ENCODE data around the gene PGK2. TPM values are rescaled to one million over a fixed set of nuclear protein-coding genes. Genes with fewer than 3 reads are reported as not detected.

The PGK2 gene
- total and polyA plus RNA-seq, 2 experiments from 2014 or later = not detected

GRCh38 chr6:49784272-49784671 is 2.8 kb downstream of the PGK2 start:
- no peaks in the 10 kb centered on the region for H3K9me2 ChIP-seq (replicated peaks; ENCODE audit: insufficient read depth)
- no peak overlapping the region for H2AFZ ChIP-seq
- TF ChIP-seq EZH2 (IDR thresholded peaks at IDR 0.05; ENCODE audit: borderline replicate concordance) = no peak
- TF ChIP-seq, protein P1, sequence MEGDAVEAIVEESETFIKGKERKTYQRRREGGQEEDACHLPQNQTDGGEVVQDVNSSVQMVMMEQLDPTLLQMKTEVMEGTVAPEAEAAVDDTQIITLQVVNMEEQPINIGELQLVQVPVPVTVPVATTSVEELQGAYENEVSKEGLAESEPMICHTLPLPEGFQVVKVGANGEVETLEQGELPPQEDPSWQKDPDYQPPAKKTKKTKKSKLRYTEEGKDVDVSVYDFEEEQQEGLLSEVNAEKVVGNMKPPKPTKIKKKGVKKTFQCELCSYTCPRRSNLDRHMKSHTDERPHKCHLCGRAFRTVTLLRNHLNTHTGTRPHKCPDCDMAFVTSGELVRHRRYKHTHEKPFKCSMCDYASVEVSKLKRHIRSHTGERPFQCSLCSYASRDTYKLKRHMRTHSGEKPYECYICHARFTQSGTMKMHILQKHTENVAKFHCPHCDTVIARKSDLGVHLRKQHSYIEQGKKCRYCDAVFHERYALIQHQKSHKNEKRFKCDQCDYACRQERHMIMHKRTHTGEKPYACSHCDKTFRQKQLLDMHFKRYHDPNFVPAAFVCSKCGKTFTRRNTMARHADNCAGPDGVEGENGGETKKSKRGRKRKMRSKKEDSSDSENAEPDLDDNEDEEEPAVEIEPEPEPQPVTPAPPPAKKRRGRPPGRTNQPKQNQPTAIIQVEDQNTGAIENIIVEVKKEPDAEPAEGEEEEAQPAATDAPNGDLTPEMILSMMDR (IDR thresholded peaks at IDR 0.05; ENCODE audit: poor library complexity) = no peak
- no peak for TF ChIP-seq EZH2phosphoT487 (IDR thresholded peaks at IDR 0.05; ENCODE audit: low read depth, severe bottlenecking, unreplicated experiment)
- H3K27ac ChIP-seq = no peak overlapping the region
- H3K9me3 ChIP-seq (ENCODE audit: low read depth) = no peaks in the 10 kb centered on the region
- H3K27me3 ChIP-seq = no peaks in the 10 kb centered on the region
- H3K4me3 ChIP-seq = no peak overlapping the region
- no peaks in the 10 kb centered on the region for H4K20me1 ChIP-seq (ENCODE audit: insufficient read depth, poor library complexity, severe bottlenecking)
- H3K36me3 ChIP-seq (replicated peaks; ENCODE audit: insufficient read depth, low read depth) = no peaks in the 10 kb centered on the region
- no peak for DNase-seq (ENCODE audit: low spot score)
- no peaks in the 10 kb centered on the region for H3K79me2 ChIP-seq
- H3K4me2 ChIP-seq = no peak overlapping the region
- no peaks in the 10 kb centered on the region for H3K4me1 ChIP-seq (ENCODE audit: insufficient read depth)

DNA sequence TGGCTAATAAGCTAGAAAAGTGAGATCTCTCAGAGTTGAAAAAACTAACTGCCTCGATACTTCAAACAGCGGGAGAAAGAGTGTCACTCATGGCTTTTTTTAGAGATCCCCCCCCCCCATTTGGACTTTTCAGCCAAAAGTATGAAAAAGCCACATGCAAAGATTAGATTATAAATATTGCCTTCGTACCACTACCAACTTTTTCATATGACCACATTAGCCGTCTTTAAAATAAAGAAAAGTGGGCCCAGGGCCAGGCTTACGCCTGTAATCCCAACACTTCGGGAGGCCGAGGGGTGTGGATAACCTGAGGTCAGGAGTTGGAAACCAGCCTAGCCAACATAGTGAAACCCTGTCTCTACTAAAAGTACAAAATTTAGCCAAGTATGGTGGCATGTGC is 4.4 kb downstream of the PGK2 start:
- H3K4me3 ChIP-seq = no peak overlapping the region
- no peaks in the 10 kb centered on the region for H3K4me1 ChIP-seq (ENCODE audit: insufficient read depth)
- H3K79me2 ChIP-seq = no peaks in the 10 kb centered on the region
- TF ChIP-seq EZH2 (IDR thresholded peaks at IDR 0.05; ENCODE audit: borderline replicate concordance) = no peak
- TF ChIP-seq, protein P1 (IDR thresholded peaks at IDR 0.05; ENCODE audit: poor library complexity) = no peak
- no peak for TF ChIP-seq EZH2phosphoT487 (IDR thresholded peaks at IDR 0.05; ENCODE audit: low read depth, severe bottlenecking, unreplicated experiment)
- no peaks in the 10 kb centered on the region for H3K36me3 ChIP-seq (replicated peaks; ENCODE audit: insufficient read depth, low read depth)
- H3K27me3 ChIP-seq = no peaks in the 10 kb centered on the region
- no peaks in the 10 kb centered on the region for H3K9me3 ChIP-seq (ENCODE audit: low read depth)
- no peak overlapping the region for H3K4me2 ChIP-seq
- no peak for DNase-seq (ENCODE audit: low spot score)
- H2AFZ ChIP-seq = no peak overlapping the region
- H3K9me2 ChIP-seq (replicated peaks; ENCODE audit: insufficient read depth) = no peaks in the 10 kb centered on the region
- no peaks in the 10 kb centered on the region for H4K20me1 ChIP-seq (ENCODE audit: insufficient read depth, poor library complexity, severe bottlenecking)
- WGBS (ENCODE audit: low lambda C conversion rate, missing lambda C conversion rate) = 95% methylated on average over 7 of the region's 7 CpGs
- H3K27ac ChIP-seq = no peak overlapping the region

DNA sequence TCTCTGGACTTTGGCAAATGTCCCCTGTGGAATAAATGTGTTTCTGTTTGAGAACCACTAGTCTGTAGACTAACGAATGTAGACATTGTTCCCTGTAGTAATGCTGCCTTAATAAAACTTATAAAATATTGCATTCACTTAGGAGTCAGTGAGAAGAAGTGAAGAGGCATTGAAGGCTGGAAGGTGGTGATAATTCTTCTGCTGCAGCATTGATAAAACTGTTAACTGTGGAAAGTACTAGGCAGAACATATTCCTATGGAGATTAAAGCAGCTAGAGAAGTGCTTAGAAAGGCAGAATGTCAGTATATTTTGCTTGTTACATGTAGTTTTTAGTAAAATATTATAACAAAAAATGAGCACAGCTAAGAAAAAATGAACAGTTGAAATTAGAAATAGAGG is 4.8 kb downstream of the PGK2 start:
- 77% methylated on average over 1 of the region's 1 CpG for WGBS (ENCODE audit: low lambda C conversion rate, missing lambda C conversion rate)

More for the DNA sequence above, 4.8 kb downstream of the PGK2 start:
- no peaks in the 10 kb centered on the region for H3K4me1 ChIP-seq (ENCODE audit: insufficient read depth)
- H3K9me2 ChIP-seq (replicated peaks; ENCODE audit: insufficient read depth) = no peaks in the 10 kb centered on the region
- no peaks in the 10 kb centered on the region for H3K9me3 ChIP-seq (ENCODE audit: low read depth)
- H3K27me3 ChIP-seq = no peaks in the 10 kb centered on the region
- H3K4me2 ChIP-seq = no peak overlapping the region
- DNase-seq (ENCODE audit: low spot score) = no peak
- H3K4me3 ChIP-seq = no peak overlapping the region
- H2AFZ ChIP-seq = no peak overlapping the region
- no peak for TF ChIP-seq EZH2 (IDR thresholded peaks at IDR 0.05; ENCODE audit: borderline replicate concordance)
- TF ChIP-seq EZH2phosphoT487 (IDR thresholded peaks at IDR 0.05; ENCODE audit: low read depth, severe bottlenecking, unreplicated experiment) = no peak
- TF ChIP-seq, protein P1 (IDR thresholded peaks at IDR 0.05; ENCODE audit: poor library complexity) = no peak
- no peaks in the 10 kb centered on the region for H4K20me1 ChIP-seq (ENCODE audit: insufficient read depth, poor library complexity, severe bottlenecking)
- H3K27ac ChIP-seq = no peak overlapping the region
- no peaks in the 10 kb centered on the region for H3K79me2 ChIP-seq
- no peaks in the 10 kb centered on the region for H3K36me3 ChIP-seq (replicated peaks; ENCODE audit: insufficient read depth, low read depth)
